GM19239 (cell line): Measurements from ENCODE around the gene CCDC57.

Source experiments
- DNase-seq: peaks from one replicate; pipeline ENCODE4 v3.0.0; 2011; ENCODE audit warnings: low spot score; ENCODE audit not compliant: insufficient read length
- FAIRE-seq: peaks from 2 replicates; lab custom pipeline; 2011; peaks lifted over from hg19 to GRCh38; lab: Jason Lieb, UNC

The CCDC57 gene

GRCh38 chr17:82087961-82088837 lies 124.4 kb downstream of the CCDC57 start:
- FAIRE-seq (no peak), DNase-seq (no peak)

- FAIRE-seq (no peak), DNase-seq (no peak)
Measured at GRCh38 chr17:82086941-82087906, 125.4 kb downstream of the CCDC57 start.

- DNase-seq (no peak), FAIRE-seq (no peak)
Measured at GRCh38 chr17:82085931-82086764, 126.5 kb downstream of the CCDC57 start.

- DNase-seq = no peak
Measured at GRCh38 chr17:82085031-82085861, 127.4 kb downstream of the CCDC57 start.

GRCh38 chr17:82084373-82085030 lies 128.1 kb downstream of the CCDC57 start:
- no peak for FAIRE-seq
- no peak for DNase-seq

More at GRCh38 chr17:82085031-82085861, 127.4 kb downstream of the CCDC57 start:
- FAIRE-seq = no peak

- FAIRE-seq (no peak), DNase-seq (no peak)
Measured at GRCh38 chr17:82083533-82084359, 128.9 kb downstream of the CCDC57 start.

GRCh38 chr17:82083009-82083408 lies 129.6 kb downstream of the CCDC57 start:
- no peak for DNase-seq
- FAIRE-seq = no peak

GRCh38 chr17:82082456-82082855 lies 130.2 kb downstream of the CCDC57 start:
- no peak for FAIRE-seq

GRCh38 chr17:82081966-82082365 lies 130.7 kb downstream of the CCDC57 start:
- FAIRE-seq (no peak), DNase-seq (no peak)

More at GRCh38 chr17:82082456-82082855, 130.2 kb downstream of the CCDC57 start:
- no peak for DNase-seq

GRCh38 chr17:82081546-82081945 lies 131.1 kb downstream of the CCDC57 start:
- FAIRE-seq = no peak
- no peak for DNase-seq

- DNase-seq (no peak), FAIRE-seq (no peak)
Measured at GRCh38 chr17:82080789-82081464, 131.7 kb downstream of the CCDC57 start.

- DNase-seq (no peak), FAIRE-seq (no peak)
Measured at GRCh38 chr17:82080048-82080788, 132.4 kb downstream of the CCDC57 start.

- DNase-seq (no peak), FAIRE-seq (no peak)
Measured at GRCh38 chr17:82079001-82079677, 133.5 kb downstream of the CCDC57 start.

- no peak for FAIRE-seq
Measured at GRCh38 chr17:82078433-82078832, 134.2 kb downstream of the CCDC57 start.

GRCh38 chr17:82077617-82078358 lies 134.9 kb downstream of the CCDC57 start:
- FAIRE-seq = no peak
- no peak for DNase-seq

More at GRCh38 chr17:82078433-82078832, 134.2 kb downstream of the CCDC57 start:
- DNase-seq = no peak
